ENCODE measurements around the gene DGKI.

The DGKI gene

DNA sequence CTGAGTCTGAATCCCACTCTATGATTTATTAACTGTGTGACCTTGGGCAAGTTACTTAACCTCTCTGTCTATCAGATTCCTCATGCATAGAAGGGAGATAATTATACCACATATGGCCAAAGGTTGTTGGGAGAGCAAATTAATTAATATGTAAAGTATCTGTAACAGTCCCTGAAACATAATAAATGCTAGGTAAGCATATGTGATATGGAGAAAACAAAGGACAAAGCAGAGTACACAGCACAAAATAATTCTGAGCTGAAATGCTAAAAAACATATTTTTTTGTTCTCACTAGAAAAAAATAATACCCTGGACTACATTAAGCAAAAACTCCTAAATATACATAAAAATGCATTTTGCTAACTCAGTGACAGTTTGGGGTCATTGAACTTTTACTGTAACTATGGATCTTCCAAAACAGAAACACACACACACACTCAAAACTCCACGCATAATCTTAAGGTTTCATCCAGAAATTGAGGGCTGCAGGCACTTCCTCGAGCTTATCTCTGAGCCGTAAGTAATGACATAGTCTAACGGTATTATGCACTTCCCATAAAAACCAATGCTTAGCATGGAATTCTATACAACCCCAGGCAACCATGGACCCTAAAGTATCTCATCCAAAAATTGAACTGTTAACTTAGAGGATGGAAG, 301.6 kb downstream of the DGKI start:
- DNase-seq = no peak

- no peak for DNase-seq
Measured at GRCh38 chr7:137544453-137545058, 302.2 kb downstream of the DGKI start.

- no peak for DNase-seq
Measured at GRCh38 chr7:137539111-137539715, 307.6 kb downstream of the DGKI start.

DNA sequence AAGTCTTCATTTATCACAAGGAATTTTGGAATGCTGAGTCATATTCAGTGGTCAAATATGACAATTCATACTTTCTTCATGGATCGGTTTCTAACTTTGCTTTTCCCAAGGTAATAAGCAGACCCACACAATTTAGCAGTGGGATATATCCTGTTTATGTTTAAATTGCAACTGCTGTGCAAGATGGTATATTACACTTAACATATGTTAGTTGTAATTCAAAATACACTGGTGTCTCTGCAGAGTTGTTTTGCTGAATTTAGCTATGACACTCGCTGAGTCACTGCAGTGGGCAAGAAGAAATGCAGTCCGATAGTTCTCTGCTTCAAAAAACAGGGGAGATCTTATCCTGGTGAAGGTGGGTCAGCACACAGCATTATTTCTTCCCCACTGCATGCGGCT, 308.4 kb downstream of the DGKI start:
- peak in 1 of 51 donors; percentile 3 for DNase-seq

DNA sequence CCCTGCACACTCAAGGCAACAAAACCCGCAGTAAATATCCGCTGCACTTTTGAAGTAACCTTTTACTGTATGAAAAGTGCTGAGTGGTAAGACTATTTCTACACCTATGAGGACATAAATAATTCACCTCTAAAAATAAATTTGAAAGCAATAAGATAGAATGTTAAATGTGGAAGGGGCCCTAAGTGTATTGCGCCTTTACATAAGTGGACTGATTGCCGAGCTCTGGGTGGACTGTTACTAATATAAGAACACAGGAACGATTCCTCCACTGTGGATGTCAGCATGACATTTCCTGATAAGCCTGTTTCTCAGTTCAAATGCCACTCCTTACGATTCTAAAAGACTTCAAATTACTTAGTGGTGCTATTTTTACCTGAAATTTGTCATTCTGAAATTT, 311.2 kb downstream of the DGKI start:
- no peak for DNase-seq

GRCh38 chr7:137531671-137532070, 315.1 kb downstream of the DGKI start:
- no peak for DNase-seq

GRCh38 chr7:137527634-137528033, 319.1 kb downstream of the DGKI start:
- no peak for DNase-seq

DNA sequence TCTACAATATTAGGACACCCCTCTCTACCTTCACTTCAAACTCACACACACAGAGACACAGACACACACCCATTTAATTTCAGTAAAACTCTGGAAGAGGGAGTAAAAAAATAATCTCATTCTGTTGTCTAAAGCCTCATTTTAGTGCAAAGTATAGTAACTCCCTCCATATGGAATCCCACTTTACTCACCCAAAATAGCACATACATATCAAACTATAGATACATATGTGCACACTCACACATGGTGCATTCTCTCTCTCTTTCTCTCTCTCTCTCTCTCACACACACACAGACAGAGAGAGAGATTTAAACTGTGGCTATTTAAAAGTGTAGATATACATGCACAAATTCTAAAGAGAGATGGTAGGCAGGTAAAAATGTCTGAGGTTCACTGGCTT, 323.6 kb downstream of the DGKI start:
- DNase-seq = no peak

DNA sequence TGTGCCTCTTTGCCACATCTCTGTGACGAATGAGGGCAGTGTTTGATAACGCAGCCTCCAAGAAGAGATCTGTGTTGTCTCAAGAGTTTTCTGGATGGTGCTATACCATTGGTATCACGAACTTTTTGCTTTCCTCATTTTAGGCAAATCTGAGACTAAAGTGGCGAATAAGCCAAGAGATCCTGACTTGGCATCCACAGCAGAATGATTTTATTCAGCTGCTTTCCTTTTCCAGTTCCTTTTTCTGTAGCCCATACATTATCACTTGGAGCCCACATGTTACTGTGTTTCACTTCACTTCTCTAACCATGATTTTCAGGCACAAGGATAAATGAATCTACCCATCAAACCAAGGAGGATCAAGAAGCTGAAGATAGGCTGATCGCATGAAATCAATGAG, 325.3 kb downstream of the DGKI start:
- no peak for DNase-seq

DNA sequence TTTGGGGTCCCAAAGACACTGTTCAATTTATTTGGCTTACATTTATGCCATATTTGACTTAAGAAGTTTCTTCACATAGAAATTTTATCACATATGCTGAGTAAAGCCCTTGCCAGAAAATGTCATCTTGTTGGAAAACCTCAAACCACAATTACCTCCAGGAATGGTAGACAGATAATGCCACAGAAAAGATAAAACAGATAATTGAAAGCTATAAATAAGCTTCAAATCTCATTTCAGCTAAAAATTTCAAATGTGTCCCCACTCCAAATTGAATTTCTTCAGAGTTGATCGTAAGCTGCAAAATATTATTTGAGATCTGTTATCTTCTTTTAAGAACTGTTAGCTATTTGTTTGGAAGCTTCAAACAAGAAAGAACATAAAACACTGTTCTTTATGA, 326.8 kb downstream of the DGKI start:
- no peak for DNase-seq

- no peak for DNase-seq
Measured at GRCh38 chr7:137519181-137519691, 327.5 kb downstream of the DGKI start.

DNA sequence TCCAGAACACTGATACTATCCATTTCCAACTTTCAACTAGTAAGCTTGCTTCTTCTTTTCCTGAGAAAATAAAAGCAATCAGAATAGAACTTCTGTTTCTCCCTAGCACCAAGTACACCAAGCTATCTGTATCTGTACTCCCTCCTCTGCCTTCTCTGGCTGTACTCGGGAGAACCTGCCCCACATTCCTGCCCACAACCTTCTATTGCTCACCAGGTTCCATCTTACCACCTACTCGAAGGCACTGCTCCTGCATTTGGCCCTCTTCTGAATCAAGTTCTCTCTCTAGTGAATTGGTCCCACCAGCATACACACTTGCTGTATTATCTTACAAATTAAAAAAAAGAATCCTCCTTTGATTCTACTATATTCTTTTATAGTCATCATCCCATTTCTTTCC, 333.7 kb downstream of the DGKI start:
- no peak for DNase-seq

- no peak for DNase-seq
Measured at GRCh38 chr7:137507096-137507495, 339.7 kb downstream of the DGKI start.

- DNase-seq = no peak
Measured at GRCh38 chr7:137506031-137506430, 340.7 kb downstream of the DGKI start.

- no peak for DNase-seq
Measured at GRCh38 chr7:137501562-137501961, 345.2 kb downstream of the DGKI start.

DNA sequence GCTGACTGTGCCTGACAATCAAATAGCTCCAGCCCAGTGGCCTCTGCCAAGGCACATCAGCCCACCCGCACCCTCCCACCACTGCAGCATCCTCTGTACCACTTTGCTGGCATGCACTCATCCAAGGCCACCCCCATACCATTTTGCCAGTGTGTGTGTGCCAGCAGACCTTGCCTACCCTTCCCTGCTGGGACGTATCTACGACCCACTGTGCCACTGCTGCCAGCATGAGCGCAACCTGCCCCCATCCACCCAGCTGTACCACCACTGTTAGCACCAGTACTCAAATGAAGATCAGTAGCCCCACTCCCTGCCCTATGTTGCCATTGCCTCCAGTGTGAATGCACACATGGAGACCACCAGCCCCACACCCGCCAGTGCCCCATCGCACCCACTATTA, 353.9 kb downstream of the DGKI start:
- no peak for DNase-seq

DNA sequence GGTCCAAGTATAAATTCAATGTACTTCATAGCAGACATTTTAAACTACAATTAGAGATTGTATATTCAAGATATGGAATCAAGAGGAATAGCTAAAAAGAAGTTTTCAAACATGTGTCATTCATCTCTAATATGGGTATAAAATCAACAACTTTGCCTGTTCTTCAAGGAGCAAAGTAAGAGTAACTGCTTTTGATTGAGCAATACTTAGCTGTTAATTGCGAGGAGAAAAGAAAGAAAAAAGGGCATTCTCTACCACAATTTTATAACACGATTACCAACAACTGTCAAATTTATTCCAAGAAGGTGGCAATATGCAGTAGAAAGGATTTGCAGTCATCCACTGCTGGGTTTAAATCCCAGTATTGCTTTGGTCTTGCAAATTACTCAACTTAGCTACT, 356.9 kb downstream of the DGKI start:
- no peak for DNase-seq

GRCh38 chr7:137488038-137488437, 358.7 kb downstream of the DGKI start:
- no peak for DNase-seq

GRCh38 chr7:137485818-137486217, 361.0 kb downstream of the DGKI start:
- no peak for DNase-seq

- no peak for DNase-seq
Measured at GRCh38 chr7:137484326-137484725, 362.4 kb downstream of the DGKI start.

- no peak for DNase-seq
Measured at GRCh38 chr7:137482466-137482865, 364.3 kb downstream of the DGKI start.

GRCh38 chr7:137480824-137481365, 365.9 kb downstream of the DGKI start:
- no peak for DNase-seq

GRCh38 chr7:137480401-137480800, 366.4 kb downstream of the DGKI start:
- no peak for DNase-seq

Measured in hypothalamus (tissue), 51 donors.